ENCODE data around the gene MSL3B.

The MSL3B gene

GRCh38 chr2:233823731-233824121, 44.5 kb downstream of the MSL3B start:
- intact Hi-C loops (cut with micrococcal nuclease; ENCODE audit: unreplicated experiment): no loop called here
- no peaks in the 10 kb centered on the region for H3K27me3 ChIP-seq (replicated peaks; ENCODE audit: insufficient read depth, low read depth, low read length, poor library complexity)
- no peaks in the 10 kb centered on the region for H3K4me1 ChIP-seq (ENCODE audit: insufficient read depth, low read length, poor library complexity, severe bottlenecking)
- H3K27ac ChIP-seq (ENCODE audit: low read depth, low read length, poor library complexity, severe bottlenecking): no peak overlapping the region
- H3K4me3 ChIP-seq (ENCODE audit: low read depth, low read length, poor library complexity, severe bottlenecking): no peak overlapping the region
- POLR2A ChIA-PET (ENCODE audit: low non-redundant PET): no interaction called here
- no peak for TF ChIP-seq CTCF (conservative IDR thresholded peaks at IDR 0.05; ENCODE audit: low read depth, low read length)
- TF ChIP-seq EZH2 (IDR thresholded peaks at IDR 0.05; ENCODE audit: borderline replicate concordance, low read depth, low read length, poor library complexity, severe bottlenecking): no peak
- H3K36me3 ChIP-seq (ENCODE audit: insufficient read depth, low read length, poor library complexity, severe bottlenecking): no peaks in the 10 kb centered on the region
- BruUV-seq (replicated peaks): no TSS peak
- CTCF ChIA-PET: no interaction called here
- DNase-seq (ENCODE audit: low spot score): no peak
- no peaks in the 10 kb centered on the region for H3K9me3 ChIP-seq (ENCODE audit: low read depth, low read length, poor library complexity, severe bottlenecking)

GRCh38 chr2:233822781-233823730, 45.1 kb downstream of the MSL3B start:
- Histone ChIP-seq H3K27me3 (replicated peaks; ENCODE audit: insufficient read depth, low read depth, low read length, poor library complexity) (no peaks in the 10 kb centered on the region), H3K4me3 (ENCODE audit: low read depth, low read length, poor library complexity, severe bottlenecking) (no peak overlapping the region), H3K9me3 (ENCODE audit: low read depth, low read length, poor library complexity, severe bottlenecking) (no peaks in the 10 kb centered on the region), H3K36me3 (ENCODE audit: insufficient read depth, low read length, poor library complexity, severe bottlenecking) (no peaks in the 10 kb centered on the region), H3K27ac (ENCODE audit: low read depth, low read length, poor library complexity, severe bottlenecking) (no peak overlapping the region), H3K4me1 (ENCODE audit: insufficient read depth, low read length, poor library complexity, severe bottlenecking) (no peaks in the 10 kb centered on the region)
- DNase-seq (ENCODE audit: low spot score): no peak
- TF ChIP-seq EZH2 (IDR thresholded peaks at IDR 0.05; ENCODE audit: borderline replicate concordance, low read depth, low read length, poor library complexity, severe bottlenecking) (no peak), CTCF (conservative IDR thresholded peaks at IDR 0.05; ENCODE audit: low read depth, low read length) (no peak)
- intact Hi-C loops (cut with micrococcal nuclease; ENCODE audit: unreplicated experiment): no loop called here
- no TSS peak for BruUV-seq (replicated peaks)
- ChIA-PET POLR2A (ENCODE audit: low non-redundant PET) (no interaction called here), CTCF (no interaction called here)

- POLR2A ChIA-PET (ENCODE audit: low non-redundant PET): no interaction called here
- Histone ChIP-seq H3K9me3 (ENCODE audit: low read depth, low read length, poor library complexity, severe bottlenecking) (no peaks in the 10 kb centered on the region), H3K36me3 (ENCODE audit: insufficient read depth, low read length, poor library complexity, severe bottlenecking) (no peaks in the 10 kb centered on the region), H3K27me3 (replicated peaks; ENCODE audit: insufficient read depth, low read depth, low read length, poor library complexity) (no peaks in the 10 kb centered on the region), H3K4me1 (ENCODE audit: insufficient read depth, low read length, poor library complexity, severe bottlenecking) (no peaks in the 10 kb centered on the region), H3K4me3 (ENCODE audit: low read depth, low read length, poor library complexity, severe bottlenecking) (no peak overlapping the region), H3K27ac (ENCODE audit: low read depth, low read length, poor library complexity, severe bottlenecking) (no peak overlapping the region)
- no TSS peak for BruUV-seq (replicated peaks)
- TF ChIP-seq EZH2 (IDR thresholded peaks at IDR 0.05; ENCODE audit: borderline replicate concordance, low read depth, low read length, poor library complexity, severe bottlenecking) (no peak), CTCF (conservative IDR thresholded peaks at IDR 0.05; ENCODE audit: low read depth, low read length) (no peak)
- DNase-seq (ENCODE audit: low spot score): no peak
- intact Hi-C loops (cut with micrococcal nuclease; ENCODE audit: unreplicated experiment): no loop called here
- CTCF ChIA-PET: interaction anchor here (0.6 kb wide), 1 partner anchor 10 kb away, joined by 14 read pairs; no protein-coding TSS in a partner anchor
Measured at GRCh38 chr2:233822101-233822771, 46.0 kb downstream of the MSL3B start.
